Stimulated activated CD8-positive, alpha-beta memory T cell treated with anti-CD3 and anti-CD28 coated beads, Interleukin-4, amount 100 ng/mL, for 1 hour (primary cell): ENCODE measurements around the gene AANAT.

Experiments
- DNase-seq, 2 donors: peaks; one replicate each; pipeline ENCODE4 v3.0.0-alpha.2; 2020; ENCODE audit warnings: low read depth in 2 of 2, low spot score in 1 of 2

The AANAT gene

DNA sequence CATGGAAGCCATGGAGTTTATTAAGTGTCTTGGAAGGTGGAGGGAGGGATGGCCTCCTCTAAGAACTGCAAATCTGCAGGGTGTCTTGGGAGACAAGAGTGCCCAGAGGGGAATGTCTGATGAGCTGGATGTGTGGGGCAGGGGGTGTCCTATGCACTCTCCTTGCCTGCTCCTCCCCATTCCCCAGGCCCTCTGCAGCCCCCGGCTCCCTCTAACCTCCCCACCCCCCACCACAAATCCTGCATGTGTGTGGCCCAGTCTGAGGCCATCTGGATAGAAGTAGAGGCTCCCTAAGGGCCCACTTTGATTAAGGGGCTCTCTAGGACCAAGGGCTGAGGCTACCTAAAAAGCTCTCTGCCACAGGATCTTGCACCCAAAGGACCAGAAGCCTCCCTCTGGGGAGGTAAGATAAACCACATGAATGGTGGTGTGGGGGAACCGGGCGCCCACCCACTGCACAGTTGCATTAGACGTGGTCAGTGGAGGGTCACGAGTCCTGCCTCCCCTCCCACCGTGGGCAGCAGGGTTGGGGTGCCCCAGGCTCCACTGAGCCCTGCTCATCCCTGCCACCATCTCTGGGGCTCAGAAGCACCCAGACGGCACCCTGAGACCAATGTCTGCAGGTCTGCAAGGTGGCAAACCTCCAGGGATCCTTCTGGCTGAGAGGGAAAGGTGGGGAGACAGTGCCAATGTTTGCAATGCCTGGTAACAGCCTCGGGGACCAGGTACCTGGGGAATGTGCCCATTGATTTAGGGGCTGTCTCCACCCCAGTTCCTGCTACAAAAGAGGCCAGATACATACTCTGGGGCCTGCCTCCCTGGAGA is 618 bp downstream of the AANAT start:
- DNase-seq, result no peak

DNA sequence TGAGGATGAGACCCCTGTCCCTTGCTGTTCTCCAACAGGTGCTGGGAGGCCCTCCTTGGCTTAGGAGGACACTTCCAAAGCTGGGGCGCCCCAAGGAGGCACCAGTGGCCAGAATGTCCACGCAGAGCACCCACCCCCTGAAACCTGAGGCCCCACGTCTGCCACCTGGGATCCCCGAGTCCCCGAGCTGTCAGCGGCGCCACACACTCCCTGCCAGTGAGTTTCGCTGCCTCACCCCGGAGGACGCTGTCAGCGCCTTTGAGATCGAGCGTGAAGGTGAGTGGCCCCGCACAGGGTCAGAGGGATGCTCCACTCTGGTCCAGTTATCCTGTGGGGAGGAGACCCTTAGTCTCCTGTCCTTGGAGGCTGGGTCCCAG is 1.2 kb downstream of the AANAT start:
- no peak for DNase-seq

DNA sequence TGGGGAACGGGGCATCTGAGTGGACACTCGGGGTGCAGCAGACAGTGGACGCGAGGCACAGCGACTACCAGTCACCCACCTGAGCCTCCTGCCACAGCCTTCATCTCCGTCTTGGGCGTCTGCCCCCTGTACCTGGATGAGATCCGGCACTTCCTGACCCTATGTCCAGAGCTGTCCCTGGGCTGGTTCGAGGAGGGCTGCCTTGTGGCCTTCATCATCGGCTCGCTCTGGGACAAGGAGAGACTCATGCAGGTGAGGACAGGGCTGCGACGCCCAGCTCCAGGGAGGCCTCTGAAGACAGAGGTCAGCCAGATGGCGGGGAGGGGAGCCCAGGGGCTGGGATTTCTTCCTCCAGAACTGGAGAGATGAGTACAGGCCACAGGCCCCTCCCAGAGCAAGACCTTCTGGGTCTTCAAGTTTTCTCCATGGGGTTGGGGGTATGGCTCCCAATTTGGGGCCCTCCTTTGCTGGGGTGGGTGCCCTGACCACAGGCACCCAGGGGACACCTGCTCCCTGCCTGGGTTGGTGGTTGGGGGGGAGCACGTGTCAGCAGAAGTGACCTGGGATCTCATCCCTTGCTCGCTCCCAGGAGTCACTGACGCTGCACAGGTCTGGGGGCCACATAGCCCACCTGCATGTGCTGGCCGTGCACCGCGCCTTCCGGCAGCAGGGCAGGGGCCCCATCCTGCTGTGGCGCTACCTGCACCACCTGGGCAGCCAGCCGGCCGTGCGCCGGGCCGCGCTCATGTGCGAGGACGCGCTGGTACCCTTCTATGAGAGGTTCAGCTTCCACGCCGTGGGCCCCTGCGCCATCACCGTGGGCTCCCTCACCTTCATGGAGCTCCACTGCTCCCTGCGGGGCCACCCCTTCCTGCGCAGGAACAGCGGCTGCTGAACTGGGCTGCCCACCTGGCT is 1.9 kb downstream of the AANAT start:
- no peak for DNase-seq

DNA sequence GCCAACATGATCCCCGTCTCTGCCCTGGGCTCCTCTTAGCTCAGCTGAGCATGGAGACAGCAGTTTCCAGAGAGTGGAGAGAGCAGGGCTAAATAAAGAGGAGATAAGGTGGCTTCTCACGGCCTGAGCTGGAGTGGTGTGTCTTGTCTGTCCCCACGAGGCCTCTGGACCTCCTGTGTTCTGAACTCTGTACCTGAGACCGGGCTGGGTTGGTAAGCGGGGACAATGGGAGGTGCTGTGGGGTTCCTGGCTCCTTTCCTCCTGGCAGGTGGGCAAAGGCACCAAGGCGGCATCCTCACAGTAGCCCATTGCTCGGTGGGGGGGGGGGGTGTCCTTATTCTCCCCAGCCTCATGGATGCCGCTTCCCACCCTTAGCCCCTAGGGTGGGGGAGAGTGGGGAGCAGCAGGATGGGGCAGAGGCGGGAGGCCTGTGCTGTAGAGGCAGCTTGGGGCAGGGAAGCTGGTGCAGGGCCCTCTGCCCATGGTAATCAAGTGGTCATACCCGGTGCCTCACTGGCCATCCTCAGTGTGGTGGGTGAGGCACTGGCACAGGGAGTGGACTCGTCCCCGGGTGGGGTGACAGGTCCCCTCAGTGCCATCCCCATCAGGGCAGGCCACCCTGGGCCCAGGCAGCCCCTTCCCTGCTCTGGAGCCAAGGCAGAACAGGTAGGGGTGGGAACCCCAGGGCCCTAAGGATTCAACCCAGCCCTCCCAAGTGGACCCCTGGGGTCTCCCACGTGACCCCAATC is 2.8 kb downstream of the AANAT start:
- DNase-seq, result no peak

DNA sequence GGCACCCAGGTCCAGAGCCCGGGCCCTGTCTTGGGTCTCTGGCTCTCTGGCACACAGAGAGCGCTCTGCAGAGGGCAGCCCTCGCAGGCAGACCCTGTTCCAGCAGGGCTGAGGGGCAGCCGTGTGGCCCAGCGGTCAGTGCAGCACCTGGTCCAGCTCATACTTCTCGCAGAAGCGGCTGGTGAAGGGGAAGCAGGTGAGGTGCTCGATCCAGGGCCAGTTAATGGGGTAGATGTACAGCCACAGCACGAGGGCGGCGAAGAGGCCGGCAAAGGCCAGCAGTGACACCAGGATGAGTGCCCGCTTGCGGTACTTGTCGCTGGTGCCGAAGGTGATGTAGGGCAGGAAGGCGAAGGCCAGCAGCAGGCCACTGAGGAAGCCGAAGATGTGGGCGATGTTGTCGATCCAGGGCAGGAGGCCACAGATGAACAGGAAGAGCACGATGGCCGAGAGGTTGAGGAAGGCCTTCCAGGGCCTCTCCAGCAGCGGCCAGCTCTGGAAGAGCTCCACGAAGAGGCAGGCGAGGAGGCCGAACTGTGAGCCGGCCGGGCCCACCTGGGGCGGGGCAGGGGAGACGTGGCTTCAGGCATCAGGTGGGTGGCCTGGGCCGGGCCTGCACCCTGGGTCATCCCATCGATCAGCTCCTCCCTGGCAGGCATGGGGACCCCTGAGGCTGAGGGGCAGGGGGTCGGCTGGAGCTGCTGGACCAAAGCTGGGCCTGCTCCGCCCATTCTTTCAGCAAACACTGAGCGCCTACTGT is 4.3 kb downstream of the AANAT start:
- DNase-seq, result no peak

DNA sequence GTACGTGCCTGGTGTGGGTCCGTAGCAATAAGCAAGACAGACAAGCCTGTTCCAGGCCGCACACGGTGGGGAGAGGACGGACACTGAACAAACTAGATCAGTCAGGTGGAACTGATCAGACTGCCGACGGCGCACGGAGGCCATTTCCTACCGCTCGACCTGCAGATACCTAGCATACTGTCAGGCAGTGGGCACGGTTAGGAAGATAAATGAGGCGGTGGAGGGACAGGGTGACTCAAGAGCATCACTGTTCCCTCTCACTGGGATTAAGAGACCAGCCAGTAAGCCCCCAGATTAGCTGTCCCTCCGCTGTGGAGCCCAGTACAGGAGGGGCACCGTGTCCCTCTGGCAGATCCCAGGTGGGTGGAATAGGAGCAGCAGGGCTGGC is 4.8 kb downstream of the AANAT start:
- DNase-seq, result no peak

DNA sequence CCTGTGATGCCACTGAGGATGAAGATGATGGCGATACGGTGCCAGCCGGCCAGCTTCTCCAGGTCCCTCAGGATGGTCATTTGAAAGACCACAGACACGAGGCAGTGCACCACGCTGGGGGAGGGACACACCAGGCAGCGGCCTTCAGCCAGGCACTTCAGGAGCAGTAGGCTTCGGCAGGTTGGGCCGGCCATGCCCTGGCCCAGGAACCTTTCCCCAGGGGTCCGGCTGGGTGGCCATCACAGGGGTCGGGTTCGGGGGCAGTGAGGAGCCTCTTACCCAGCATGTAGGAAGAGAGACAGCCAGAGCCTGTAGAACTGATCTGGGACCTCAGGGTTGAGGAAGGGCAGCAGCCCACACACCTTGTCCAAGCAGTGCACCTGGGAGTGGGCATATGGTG is 5.3 kb downstream of the AANAT start:
- DNase-seq, result no peak

DNA sequence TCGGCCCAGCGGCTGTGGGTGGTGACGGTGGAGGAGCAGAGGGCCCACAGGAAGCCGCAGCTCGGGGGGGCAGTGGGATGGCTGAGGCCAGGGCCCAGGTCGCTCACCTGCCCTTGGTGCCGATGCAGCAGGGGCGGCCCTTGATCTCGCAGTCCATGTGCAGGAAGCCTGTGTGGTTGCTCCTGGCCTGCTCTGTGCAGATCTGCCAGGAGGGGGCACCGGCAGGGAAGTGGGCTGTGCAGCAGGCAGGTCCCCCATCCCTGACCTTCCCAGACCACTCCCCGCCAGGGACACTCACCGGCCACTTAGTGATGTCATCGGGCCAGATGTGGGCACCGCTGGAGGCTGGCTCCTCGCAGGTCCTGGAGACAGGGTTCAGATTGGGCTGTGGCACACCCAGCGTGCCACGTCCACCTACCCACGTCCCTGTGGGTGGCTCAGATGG is 6.2 kb downstream of the AANAT start:
- no peak for DNase-seq

DNA sequence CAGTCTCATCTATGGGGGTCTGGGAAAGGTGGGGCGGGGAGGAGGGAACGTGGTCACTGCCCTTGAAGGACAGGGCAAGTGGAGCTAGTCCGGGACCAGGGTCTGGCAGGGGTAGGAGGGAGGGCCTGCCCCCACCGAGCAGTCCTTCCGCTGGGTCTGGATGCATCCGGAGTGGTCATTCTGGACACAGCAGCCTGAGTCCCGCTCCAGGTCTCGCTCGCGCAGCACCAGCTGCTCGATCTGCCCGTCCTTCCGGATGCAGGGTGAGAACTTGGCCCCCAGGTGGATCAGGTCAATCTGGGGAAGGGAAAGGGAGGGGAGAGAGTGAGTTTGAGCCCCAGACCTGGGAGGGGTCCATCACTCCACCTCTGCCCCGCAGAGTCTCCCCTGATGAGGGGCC is 6.8 kb downstream of the AANAT start:
- DNase-seq, result no peak

DNA sequence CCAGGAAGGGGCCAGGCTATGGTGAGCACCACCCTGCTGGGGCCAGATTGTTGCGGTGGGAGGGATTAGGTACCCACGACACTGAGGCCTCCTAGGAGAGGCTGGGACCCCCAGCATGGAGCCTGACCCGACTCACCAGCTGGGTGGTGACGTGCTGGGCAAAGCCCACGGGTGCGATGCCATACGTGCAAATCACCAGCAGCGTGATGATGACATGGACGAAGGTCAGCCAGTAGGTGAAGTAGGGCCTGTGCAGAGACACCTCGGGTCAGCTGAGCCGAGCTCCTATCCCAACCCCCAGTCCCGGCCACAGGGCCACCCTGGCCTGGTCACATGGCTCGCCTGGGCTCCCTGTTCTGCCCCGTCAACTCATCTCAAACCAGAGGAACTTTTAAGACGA is 7.5 kb downstream of the AANAT start:
- DNase-seq, result no peak

DNA sequence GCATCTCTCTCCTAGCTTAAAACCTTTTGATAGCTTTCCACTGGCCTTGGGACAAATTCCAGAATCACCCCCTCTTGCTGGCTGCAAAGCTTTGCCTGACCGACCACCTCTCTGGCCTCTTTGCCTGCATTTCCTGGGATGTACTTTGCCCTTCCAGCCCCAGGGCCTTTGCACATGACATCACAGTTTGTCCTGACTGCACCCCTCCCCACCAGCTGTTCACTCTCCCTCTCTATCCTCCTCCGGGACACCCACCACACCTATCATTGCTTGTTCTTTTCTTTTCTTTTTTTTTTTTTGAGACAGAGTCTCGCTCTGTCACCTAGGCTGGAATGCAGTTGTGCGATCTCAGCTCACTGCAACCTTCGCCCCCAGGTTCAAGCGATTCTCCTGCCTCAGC is 7.9 kb downstream of the AANAT start:
- no peak for DNase-seq

DNA sequence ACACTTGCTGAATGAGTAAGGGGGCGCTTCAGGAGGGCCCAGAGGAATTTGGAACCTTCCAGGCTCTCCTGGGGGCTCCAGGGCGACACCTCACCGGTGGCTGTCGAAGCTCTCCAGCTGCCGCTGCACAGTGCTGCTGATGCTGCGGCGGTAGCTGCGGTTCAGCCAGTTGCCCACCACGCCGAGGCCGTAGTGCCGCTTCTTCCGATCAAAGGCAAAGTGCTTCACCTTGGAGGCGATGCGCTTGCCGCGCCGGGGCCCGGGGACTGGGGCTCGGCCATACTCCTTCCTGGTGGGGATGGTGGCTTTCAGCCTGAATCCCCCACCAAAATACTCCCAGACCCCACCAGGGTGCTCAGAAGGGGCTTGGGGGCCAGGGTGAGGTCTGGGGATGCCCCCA is 9.3 kb downstream of the AANAT start:
- no peak for DNase-seq

DNA sequence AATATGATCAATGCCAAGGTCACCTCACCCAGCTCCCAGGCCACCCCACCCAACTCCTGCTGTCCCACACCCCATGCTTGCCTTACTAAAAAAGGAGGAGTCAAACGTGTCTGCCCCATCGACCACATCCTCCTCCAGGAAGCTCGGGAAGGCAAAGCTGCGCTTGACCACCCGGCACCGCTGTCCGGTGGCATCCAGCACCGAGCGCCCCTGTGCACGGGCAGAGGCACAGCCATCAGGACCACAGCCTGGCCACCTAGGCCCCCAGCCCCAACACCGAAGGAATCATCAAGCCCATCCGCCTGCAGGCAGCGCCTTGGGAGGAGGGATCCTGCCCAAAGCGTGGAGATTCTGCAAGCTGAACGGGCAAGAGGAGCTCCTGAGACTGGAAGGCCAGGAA is 10.2 kb downstream of the AANAT start:
- no peak for DNase-seq

DNA sequence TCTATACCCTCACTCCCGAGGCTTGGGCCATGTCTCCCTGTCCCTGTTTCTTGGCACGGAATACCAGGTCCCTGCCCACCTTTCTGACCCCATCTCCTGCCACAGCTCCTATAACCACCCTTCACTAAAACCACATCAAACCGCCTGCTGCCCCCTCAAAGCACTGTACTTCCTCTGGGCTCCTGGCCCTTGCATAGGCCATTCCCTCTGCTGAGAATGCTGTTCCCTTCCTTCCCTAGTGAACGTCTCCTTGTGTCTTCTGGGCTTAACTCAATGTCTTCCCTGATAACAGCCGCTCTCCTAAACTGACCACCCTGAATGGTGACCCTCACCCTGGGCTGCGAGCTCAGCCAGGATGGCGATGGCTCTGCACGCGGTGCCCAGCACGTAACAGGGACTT is 10.7 kb downstream of the AANAT start:
- DNase-seq, result no peak

DNA sequence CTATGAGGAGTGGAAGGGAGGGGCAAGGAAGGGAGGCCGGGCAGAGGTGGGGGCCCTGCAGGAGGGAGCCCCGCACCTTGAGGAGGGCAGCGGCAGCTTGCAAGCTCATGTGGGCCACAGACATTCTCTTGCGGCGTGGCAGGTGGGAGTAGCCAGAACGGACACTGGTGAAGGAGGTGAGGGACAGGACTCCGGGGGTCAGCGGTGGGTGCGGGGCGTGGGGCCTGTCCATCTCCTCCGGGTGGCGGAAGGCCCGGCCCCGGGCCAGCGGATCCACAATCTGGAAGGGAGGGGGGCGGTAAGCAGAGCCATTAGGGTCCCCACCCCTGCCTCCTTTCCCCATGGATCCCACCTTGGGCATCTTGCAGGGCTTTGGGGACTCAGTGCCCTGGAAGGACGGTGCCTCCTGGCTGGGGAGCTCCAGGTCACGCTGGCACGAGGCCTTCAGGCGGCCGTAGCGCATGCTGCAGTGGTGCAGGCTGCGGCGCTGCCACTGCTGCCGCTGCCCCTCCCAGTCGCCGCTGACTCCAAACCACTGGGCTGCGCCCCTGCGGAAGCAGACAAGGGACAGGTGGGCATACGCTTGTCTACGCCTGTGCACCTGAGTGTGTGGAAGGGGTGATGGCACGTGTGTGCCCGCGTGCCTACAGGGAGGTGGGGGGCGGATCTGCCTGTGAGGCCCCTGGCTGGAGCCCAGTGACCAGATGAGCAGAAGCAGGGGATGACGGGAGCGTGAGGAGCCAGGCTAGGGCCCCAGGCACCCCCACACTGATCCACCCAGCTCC is 11.5 kb downstream of the AANAT start:
- no peak for DNase-seq

DNA sequence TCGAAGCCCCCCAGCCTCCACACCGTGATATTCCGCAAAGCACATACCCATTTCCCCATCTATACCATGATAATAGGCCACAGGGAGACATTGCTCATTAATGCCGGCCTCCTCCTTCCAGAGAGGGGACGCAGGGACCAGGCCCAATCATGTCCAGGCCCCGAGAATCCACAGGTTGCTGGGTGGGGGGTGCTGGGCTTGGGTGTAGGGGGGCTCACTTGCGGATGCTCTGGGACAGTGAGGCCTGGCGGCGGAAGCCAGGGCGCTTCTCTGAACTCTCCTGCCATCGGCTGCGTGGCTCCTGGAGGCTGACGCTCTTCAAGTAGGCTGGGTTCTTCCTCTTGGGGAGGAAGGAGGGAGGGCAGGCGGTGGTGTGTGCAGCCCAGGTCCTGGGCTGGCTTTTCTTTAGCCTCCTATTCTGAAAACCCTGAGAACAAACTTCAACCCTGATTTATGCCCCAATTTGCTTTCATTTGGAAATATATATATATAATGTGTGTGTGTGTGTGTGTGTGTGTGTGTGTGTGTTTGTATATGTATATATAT is 12.2 kb downstream of the AANAT start:
- no peak for DNase-seq

DNA sequence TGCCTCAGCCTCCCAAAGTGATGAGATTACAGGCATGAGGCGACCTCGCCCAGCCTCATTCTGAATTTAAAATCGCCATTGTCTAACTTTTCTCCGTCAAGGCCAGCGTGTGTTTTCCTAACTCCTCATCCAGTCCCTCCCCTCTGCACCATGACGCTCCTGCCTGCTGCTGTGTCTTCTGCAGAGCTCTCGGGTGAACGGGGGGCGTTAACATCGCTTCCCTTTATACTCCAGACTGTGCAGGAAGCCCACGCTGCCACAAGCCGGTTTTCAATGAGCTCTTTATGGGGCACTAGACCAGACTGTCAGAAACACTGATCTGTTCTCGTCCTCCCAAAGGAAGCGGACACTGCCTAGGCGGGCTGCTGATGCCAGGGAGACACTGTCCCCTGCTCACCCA is 13.2 kb downstream of the AANAT start:
- DNase-seq, result no peak

DNA sequence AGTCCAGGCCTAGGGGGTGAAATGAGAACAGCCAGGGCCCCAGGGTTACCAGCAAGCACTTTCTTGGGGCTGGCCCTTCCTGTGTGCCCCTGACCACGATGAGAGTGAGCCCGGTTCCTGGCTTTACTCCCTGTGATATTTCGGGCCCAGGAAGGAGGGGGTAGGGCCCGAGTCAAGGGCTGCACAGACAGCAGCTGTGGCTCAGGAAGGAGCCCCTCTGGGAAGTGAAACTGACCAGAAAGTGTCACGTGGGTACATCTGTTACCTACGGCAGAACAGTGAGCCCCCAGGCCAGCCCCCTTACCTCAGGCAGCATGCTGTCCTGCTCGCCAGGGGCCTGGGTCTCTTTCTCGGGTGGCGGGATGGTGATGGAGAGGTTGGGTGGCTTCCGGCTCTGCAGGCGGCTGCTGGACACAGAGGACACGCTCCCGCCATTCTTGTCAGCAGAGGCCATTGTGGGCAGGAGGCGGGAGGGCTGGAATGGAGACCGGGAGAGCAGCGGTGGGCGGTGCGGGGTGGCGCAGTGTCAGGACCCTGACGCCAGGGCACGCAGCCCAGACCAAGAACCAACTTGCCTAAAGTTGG is 13.8 kb downstream of the AANAT start:
- DNase-seq, result no peak

DNA sequence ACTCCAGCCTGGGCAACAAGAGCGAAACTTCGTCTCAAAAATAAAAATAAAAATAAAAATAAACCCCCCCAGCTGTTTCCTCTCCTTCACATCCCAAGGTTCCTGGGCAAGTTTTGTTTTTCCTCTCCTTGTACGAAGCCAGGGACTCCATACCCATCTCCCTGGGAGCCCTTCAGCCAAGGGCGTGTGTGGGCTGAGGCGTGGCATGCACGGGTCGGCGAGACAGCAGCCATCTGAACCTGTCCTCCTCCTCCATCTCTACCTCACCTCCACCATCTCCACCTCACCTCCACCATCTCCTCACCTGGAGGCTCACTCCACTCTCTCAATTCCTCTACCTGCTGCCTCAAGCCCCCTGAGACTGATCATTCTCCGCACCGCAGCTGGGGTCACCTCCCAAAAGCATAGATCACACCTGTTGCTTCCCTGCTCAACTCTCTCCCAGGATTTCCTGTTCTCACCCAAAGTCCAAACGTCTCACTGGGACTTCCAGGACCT is 16.9 kb downstream of the AANAT start:
- DNase-seq, result no peak
